Stimulated activated effector memory CD8-positive, alpha-beta T cell treated with anti-CD3 and anti-CD28 coated beads, Interleukin-12 subunit alpha, Interleukin-12 subunit beta, amount 100 ng/mL, for 72 hours (primary cell): ENCODE results near the gene ZNF627.
A peak's percentile ranks its signal among the peaks of the same experiment; 100 is the strongest.
"Not testable (repeated sequence)": the region's sequence is repeated elsewhere in the genome, so short reads cannot be mapped to it uniquely, and the experiment has no call there.

ENCODE experiments used
- ATAC-seq: fragments of 150-1000 bp; cut with Tn5 transposase; 2 replicates; pipeline ENCODE4 v1.10.0; 2021
- DNase-seq, 2 donors: peaks; one replicate each; pipeline ENCODE4 v3.0.0; 2021 to 2022; ENCODE audit warnings: low spot score in 2 of 2
- H3K27ac Mint-ChIP-seq: one replicate; pipeline ENCODE4 v1.8.0; 2022; ENCODE audit warnings: mild to moderate bottlenecking, mixed read lengths
- H3K36me3 Mint-ChIP-seq: one replicate; pipeline ENCODE4 v1.8.0; 2022; ENCODE audit warnings: mild to moderate bottlenecking, mixed read lengths
- H3K4me1 Mint-ChIP-seq: one replicate; pipeline ENCODE4 v1.8.0; 2022; ENCODE audit warnings: mixed read lengths
- H3K4me3 Mint-ChIP-seq: one replicate; pipeline ENCODE4 v1.8.0; 2022; ENCODE audit warnings: mild to moderate bottlenecking, mixed read lengths
- H3K9me3 Mint-ChIP-seq: one replicate; pipeline ENCODE4 v1.8.0; 2022; ENCODE audit warnings: mixed read lengths

The ZNF627 gene

GRCh38 chr19:11564082-11564807, 33.0 kb upstream of the ZNF627 start:
- ATAC-seq, H3K27ac Mint-ChIP-seq, DNase-seq, H3K9me3 Mint-ChIP-seq, H3K4me3 Mint-ChIP-seq, H3K36me3 Mint-ChIP-seq: not testable (repeated sequence)
- peaks cover 27% of the 10 kb centered on the region for H3K4me1 Mint-ChIP-seq

DNA sequence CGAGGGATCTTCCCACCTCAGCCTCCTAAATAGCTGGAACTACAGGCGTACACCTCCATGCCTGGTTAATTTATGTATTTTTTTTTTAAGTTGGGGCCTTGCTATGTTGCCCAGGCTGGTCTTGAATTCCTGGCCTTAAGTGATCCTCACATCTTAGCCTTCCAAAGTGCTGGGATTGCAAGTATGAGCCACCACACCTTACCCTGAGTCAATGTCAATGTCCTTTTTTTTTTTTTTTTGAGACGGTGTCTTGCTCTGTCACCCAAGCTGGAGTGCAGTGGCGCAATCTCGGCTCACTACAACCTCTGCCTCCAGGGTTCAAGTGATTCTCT, 31.7 kb upstream of the ZNF627 start:
- H3K27ac Mint-ChIP-seq, H3K4me3 Mint-ChIP-seq, H3K36me3 Mint-ChIP-seq, DNase-seq, H3K9me3 Mint-ChIP-seq, ATAC-seq: not testable (repeated sequence)
- H3K4me1 Mint-ChIP-seq: peaks cover 17% of the 10 kb centered on the region

GRCh38 chr19:11566164-11566563, 31.1 kb upstream of the ZNF627 start:
- Mint-ChIP-seq H3K27ac (no peak overlapping the region), H3K4me3 (no peak overlapping the region), H3K9me3 (no peaks in the 10 kb centered on the region), H3K36me3 (no peaks in the 10 kb centered on the region), H3K4me1 (peaks cover 14% of the 10 kb centered on the region)
- no peak for DNase-seq
- ATAC-seq: no peak

GRCh38 chr19:11570039-11570462, 27.2 kb upstream of the ZNF627 start:
- no peaks in the 10 kb centered on the region for H3K36me3 Mint-ChIP-seq
- peaks cover 8% of the 10 kb centered on the region for H3K4me1 Mint-ChIP-seq
- ATAC-seq: no peak
- DNase-seq: no peak
- H3K4me3 Mint-ChIP-seq: no peak overlapping the region
- no peak overlapping the region for H3K27ac Mint-ChIP-seq
- no peaks in the 10 kb centered on the region for H3K9me3 Mint-ChIP-seq

DNA sequence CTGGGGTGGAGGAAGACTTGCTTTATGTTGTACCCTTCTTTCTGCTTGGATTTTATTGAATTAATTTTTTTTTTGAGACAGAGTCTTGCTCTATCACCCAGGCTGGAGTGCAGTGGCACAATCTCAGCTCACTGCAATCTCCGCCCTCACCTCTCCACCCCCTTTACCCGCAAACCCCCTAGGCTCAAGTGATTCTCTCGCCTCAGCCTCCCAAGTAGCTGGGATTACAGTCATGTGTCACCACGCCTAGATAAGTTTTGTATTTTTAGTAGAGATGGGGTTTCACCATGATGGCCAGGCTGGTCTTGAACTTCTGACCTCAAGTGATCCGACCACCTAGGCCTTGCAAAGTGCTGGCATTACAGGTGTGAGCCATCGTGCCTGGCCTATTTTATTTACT, 23.9 kb upstream of the ZNF627 start:
- H3K36me3 Mint-ChIP-seq, ATAC-seq, H3K9me3 Mint-ChIP-seq, H3K4me1 Mint-ChIP-seq, H3K27ac Mint-ChIP-seq, DNase-seq, H3K4me3 Mint-ChIP-seq: not testable (repeated sequence)

DNA sequence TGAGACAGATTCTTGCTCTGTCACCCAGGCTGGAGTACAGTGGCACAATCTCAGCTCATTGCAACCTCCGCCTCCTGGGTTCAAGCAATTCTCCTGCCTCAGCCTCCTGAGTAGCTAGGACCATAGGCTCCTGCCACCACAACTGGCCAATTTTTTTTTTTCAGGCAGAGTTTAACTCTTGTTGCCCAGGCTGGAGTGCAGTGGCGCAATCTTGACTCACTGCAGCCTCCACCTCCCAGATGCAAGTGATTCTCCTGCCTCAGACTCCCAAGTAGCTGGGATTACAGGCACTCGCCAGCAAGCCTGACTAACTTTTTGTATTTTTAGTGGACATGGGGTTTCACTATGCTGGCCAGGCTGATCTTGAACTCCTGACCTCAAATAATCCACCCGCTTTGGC, 23.5 kb upstream of the ZNF627 start:
- not testable (repeated sequence) for DNase-seq, ATAC-seq, H3K27ac Mint-ChIP-seq, H3K36me3 Mint-ChIP-seq, H3K4me3 Mint-ChIP-seq, H3K4me1 Mint-ChIP-seq, H3K9me3 Mint-ChIP-seq

DNA sequence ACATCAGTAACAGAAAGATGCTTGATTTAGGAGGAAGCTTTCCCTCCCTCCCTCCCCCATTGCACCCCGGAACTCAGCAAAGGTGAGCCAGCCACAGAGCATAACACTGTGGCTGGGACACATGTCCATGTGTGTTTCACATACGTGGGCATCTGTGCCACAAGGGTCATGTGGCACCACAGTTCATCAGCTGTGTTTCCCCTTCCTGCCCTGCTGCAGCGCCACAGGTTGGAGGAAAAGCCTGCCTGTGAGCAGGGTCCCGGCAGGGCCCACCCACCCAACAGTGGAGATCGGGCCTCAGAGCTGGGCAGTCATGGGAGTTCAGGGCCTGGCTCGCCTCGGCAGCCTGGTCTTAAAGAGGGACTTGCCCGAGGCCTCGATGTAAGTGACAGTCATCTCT, 22.6 kb upstream of the ZNF627 start:
- H3K4me1 Mint-ChIP-seq: peaks cover 7% of the 10 kb centered on the region
- no peaks in the 10 kb centered on the region for H3K9me3 Mint-ChIP-seq
- no peak overlapping the region for H3K4me3 Mint-ChIP-seq

DNA sequence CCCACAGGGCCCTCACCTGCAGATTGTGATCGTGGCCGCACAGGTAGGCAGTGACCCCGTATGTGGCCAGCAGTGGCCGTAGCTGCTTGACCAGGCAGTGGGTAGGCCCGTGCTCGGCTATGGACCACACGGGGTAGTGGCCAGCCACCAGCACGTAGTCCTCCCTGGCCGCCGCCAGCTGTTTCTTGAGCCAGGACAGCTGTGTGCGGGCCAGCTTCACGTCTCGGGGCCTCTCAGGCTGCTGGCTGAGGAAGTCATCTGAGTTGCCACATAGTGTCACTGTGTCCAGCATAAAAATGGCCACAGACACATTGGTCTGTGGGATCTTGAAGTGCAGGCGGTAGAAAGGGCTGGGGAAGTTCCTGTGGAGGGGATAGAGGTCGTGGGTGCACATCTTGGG, 21.1 kb upstream of the ZNF627 start:
- Mint-ChIP-seq H3K27ac (no peak overlapping the region), H3K9me3 (no peaks in the 10 kb centered on the region), H3K36me3 (peaks cover 7% of the 10 kb centered on the region), H3K4me1 (peaks cover 13% of the 10 kb centered on the region), H3K4me3 (no peak overlapping the region)
- DNase-seq: no peak
- ATAC-seq: no peak

More for the DNA sequence above, 22.6 kb upstream of the ZNF627 start:
- Mint-ChIP-seq H3K27ac (no peak overlapping the region), H3K36me3 (peaks cover 7% of the 10 kb centered on the region)
- DNase-seq: no peak
- ATAC-seq: peak; percentile 72

DNA sequence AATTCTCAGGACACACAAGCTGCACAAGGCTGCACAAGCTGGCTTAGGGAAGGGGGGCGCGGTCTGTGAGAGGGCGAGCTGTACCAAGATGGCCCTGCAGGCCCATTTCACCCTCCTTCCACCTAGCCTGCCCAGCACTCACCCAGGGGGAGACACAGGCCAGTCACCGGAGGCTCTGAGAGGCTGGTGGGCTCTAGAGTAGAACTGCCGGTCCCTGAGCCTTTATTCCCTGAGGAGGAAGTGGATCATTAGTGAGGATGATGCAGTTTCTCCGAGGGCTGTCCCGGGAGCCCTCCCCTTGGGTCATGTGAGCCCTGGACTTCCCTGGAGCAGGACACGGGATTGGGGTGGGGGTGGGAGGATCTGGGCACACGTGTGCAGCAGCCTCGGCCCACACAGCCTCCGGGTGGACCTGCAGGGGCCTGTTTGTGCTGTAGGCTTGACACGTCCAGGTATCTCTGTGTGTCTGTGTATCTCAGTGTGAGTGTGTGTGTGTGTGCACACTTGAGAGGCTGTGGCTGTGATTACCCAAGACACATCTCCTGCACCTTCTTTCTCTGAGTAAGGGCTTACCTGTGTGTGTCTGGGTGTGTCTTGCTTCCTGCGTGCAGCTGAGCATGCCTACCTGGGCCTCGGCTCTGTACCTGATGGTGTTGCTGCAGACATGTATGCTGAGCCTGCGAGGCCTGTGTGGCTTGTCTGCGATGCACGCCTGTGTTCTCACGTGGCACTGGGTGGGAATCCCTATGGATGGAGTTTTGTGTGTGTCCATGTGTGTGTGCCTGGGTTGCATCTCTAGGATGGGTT, 19.6 kb upstream of the ZNF627 start, which contains the start of gene ACP5:
TSS of gene ACP5 (minus strand) at position 195 of the 807 bp plus-strand sequence. CDS start 328 bp downstream, outside the sequence.
- Mint-ChIP-seq H3K4me1 (peaks cover 22% of the 10 kb centered on the region), H3K4me3 (peak within 1 kb of the TSS; percentile 71), H3K27ac (no peak within 1 kb of the TSS), H3K9me3 (no peaks in the 10 kb centered on the region), H3K36me3 (peaks cover 7% of the 10 kb centered on the region)
- DNase-seq: no peak
- no peak for ATAC-seq

DNA sequence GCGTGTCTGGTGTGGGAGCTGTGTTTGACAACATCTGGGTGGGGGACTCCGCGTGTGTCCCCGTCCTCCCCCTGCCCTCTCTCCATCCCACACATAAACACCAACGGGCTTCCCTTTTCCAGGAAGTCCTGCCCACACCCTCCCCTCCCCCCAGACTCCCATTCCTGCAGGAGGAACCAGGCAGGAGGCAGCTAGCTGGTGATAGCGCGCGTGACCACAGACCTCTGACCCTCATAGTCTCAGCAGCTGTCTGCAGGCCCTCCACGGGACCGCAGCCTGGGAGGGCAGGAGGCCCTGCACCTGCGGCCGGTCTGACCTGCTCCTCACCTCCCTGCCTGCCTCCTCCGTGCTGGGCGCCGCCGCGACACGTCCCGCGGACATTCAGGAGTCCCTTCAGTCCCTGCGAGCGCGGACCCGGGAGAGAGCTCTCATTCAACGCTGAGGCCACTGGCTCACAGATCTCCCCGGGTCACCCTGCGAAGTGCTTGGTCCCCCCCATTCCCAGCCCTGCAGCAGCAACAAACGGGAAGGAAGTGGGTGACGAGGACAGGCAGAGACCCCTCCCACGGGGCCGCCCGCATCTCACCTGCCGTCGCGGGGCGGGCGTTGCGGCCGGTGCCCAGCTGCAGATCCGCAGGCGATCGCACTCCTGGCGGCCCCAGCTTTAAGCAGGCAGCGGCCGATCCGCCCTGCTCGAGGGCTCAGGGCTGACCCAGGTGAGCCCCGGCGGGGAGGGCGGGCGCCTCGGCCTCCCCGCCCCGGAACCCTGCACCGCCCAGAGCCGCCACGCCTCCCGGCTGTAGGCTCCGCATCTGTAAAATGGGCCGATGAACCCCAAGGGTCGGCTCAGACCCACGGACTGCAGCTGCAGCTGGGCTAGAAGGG, 18.8 kb upstream of the ZNF627 start:
- peaks cover 22% of the 10 kb centered on the region for H3K4me1 Mint-ChIP-seq
- peaks cover 7% of the 10 kb centered on the region for H3K36me3 Mint-ChIP-seq

GRCh38 chr19:11580116-11580515, 17.2 kb upstream of the ZNF627 start:
- Mint-ChIP-seq H3K9me3 (no peaks in the 10 kb centered on the region), H3K36me3 (peaks cover 7% of the 10 kb centered on the region), H3K4me3 (no peak overlapping the region), H3K27ac (no peak overlapping the region), H3K4me1 (peaks cover 22% of the 10 kb centered on the region)
- ATAC-seq (no peak), DNase-seq (no peak)

More for the DNA sequence above, 18.8 kb upstream of the ZNF627 start:
- no peaks in the 10 kb centered on the region for H3K9me3 Mint-ChIP-seq
- H3K27ac Mint-ChIP-seq: peak overlapping the region; percentile 54
- DNase-seq: no peak
- ATAC-seq: peak; percentile 57
- H3K4me3 Mint-ChIP-seq: peak overlapping the region; percentile 71

GRCh38 chr19:11581740-11582139, 15.5 kb upstream of the ZNF627 start:
- peaks cover 22% of the 10 kb centered on the region for H3K4me1 Mint-ChIP-seq
- H3K9me3 Mint-ChIP-seq: no peaks in the 10 kb centered on the region
- no peaks in the 10 kb centered on the region for H3K36me3 Mint-ChIP-seq
- H3K27ac Mint-ChIP-seq: peak overlapping the region; percentile 62
- peak; percentile 92 for ATAC-seq
- H3K4me3 Mint-ChIP-seq: peak overlapping the region; percentile 60
- peak in 1 of 2 donors; percentile 59 for DNase-seq

DNA sequence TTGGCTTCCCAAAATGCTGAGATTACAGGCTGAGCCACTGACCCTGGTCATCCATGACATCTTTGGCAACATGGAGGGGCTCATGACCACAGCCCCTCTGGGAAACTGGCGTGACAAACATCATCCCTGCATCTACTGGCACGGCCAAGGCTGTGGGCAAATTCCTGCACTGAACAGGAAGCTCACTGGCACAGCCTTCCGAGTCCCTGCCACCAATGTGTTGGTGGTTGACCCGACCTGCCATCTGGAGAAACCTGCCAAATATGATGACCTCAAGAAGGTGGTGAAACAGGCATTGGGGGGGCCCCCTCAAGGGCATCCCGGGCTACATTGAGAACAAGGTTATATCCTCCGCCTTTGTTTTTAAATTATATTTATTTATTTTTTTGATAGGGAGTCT, 11.0 kb upstream of the ZNF627 start:
- Mint-ChIP-seq H3K36me3 (no peaks in the 10 kb centered on the region), H3K4me3 (no peak overlapping the region), H3K4me1 (peaks cover 20% of the 10 kb centered on the region), H3K9me3 (no peaks in the 10 kb centered on the region), H3K27ac (no peak overlapping the region)
- DNase-seq (no peak), ATAC-seq (no peak)

DNA sequence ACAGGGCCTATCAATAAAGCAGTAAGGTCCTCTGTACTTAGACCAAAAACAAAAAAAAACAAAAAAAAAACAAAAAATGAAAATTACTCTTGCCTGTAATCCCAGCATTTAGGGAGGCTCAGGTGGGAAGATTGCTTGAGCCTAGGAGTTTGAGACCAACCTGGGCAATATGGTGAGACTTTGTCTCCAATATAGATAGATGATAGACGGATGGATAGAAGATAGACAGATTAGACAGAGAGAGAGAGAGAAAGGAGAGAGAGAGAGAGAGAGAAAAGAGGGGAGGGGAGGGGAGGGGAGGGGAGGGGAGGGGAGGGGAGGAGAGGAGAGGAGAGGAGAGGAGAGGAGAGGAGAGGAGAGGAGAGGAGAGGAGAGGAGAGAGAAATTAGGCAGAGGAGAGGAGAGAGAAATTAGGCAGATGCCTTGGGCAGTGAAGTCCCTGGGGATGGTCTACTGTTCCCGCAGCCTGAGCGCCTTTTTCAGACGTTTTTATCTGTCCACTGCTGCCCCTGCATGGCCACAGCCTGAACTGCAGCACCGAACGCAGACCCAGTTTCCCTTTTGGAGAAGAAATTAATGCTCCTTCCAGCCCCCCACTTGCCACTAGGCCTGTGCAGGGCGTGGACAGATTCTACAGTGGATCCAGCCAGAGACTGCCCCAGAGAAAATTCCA, 9.8 kb upstream of the ZNF627 start:
- ATAC-seq: peak; percentile 87
- no peak overlapping the region for H3K4me3 Mint-ChIP-seq
- peak overlapping the region; percentile 76 for H3K27ac Mint-ChIP-seq

More for the DNA sequence above, 9.8 kb upstream of the ZNF627 start:
- DNase-seq: peak; percentile 74 to 93
- no peaks in the 10 kb centered on the region for H3K9me3 Mint-ChIP-seq
- H3K36me3 Mint-ChIP-seq: no peaks in the 10 kb centered on the region
- H3K4me1 Mint-ChIP-seq: peaks cover 12% of the 10 kb centered on the region
